Neural cell (in vitro differentiated cells): ENCODE results near the gene ARHGEF1.

ENCODE experiments used
- CTCF ChIP-seq: fragments of 450-650 bp; IDR thresholded peaks from 2 replicates; pipeline ENCODE4 v1.5.1; 2014; ENCODE audit warnings: antibody characterized with exemption, mild to moderate bottlenecking, moderate library complexity; ENCODE audit not compliant: poor library complexity, severe bottlenecking
- EZH2 ChIP-seq: fragments of 200-600, 300-800 bp; shearing (Covaris generic), sonication (generic); IDR thresholded peaks from 2 replicates; pipeline ENCODE4 v1.6.1; 2014; ENCODE audit warnings: antibody characterized with exemption, low read length, borderline replicate concordance, mild to moderate bottlenecking; ENCODE audit not compliant: insufficient read depth, poor library complexity, severe bottlenecking
- POLR2AphosphoS5 ChIP-seq: IDR thresholded peaks from 2 replicates; pipeline ENCODE4 v1.6.1; 2012
- TAF1 ChIP-seq: IDR thresholded peaks from 2 replicates; pipeline ENCODE4 v1.6.1; 2012; ENCODE audit warnings: low read depth

- TF ChIP-seq EZH2 (no peak), CTCF (no peak), POLR2AphosphoS5 (no peak), TAF1 (no peak)
Measured at GRCh38 chr19:41905273-41906002, 22.5 kb downstream of the ARHGEF1 start.
